Endothelial cell of umbilical vein (primary cell): ENCODE results near the gene TP53. TPM values are rescaled to one million over a fixed set of nuclear protein-coding genes. Genes with fewer than 3 reads are reported as not detected.

ENCODE experiments used
- BruUV-seq: library from RNA; stranded (reverse); fragments of 400-500 nt; replicated peaks from 2 replicates; lab custom pipeline; 2021; lab: Mats Ljungman, UMichigan
- CTCF ChIA-PET: fragments of 300-600, 350-600 bp; sonication (Branson Sonifier 250); formaldehyde crosslinking; loops from one replicate; lab custom pipeline; 2021; ENCODE audit warnings: antibody characterized with exemption, inconsistent platforms; lab: Charles Lee
- POLR2A ChIA-PET: fragments of 300-600, 350-600 bp; sonication (Branson Sonifier 250); formaldehyde crosslinking; loops from one replicate; lab custom pipeline; 2021; ENCODE audit warnings: antibody characterized with exemption, inconsistent platforms; lab: Charles Lee
- DNase-seq: peaks from one replicate; pipeline ENCODE4 v3.0.0-alpha.2; 2011; ENCODE audit warnings: low read depth, low spot score
- FAIRE-seq: peaks from 2 replicates; lab custom pipeline; 2011; peaks lifted over from hg19 to GRCh38; lab: Jason Lieb, UNC
- H2AFZ ChIP-seq: 2 replicates; pipeline ENCODE4 v1.6.0; 2012; ENCODE audit warnings: low read depth, low read length, control low read depth, inconsistent platforms
- H3K27ac ChIP-seq: 2 replicates; pipeline ENCODE4 v1.5.1; 2011; ENCODE audit warnings: low read depth, mild to moderate bottlenecking, control low read depth, low read length, moderate library complexity; ENCODE audit not compliant: insufficient read depth
- H3K27me3 ChIP-seq, 2 experiments: 2 replicates each; pipeline versions ENCODE4 v1.6.0 to v1.6.1; 2011; ENCODE audit warnings: low read length in 2 of 2, mixed read lengths in 1 of 2; ENCODE audit not compliant: control insufficient read depth in 2 of 2, insufficient read depth in 2 of 2
- H3K36me3 ChIP-seq, 2 experiments: 2 replicates in 1 of 2; 3 replicates in 1 of 2; pipeline ENCODE4 v1.5.1; 2011; ENCODE audit warnings: low read length in 2 of 2, mild to moderate bottlenecking in 1 of 2, moderate library complexity in 1 of 2; ENCODE audit not compliant: control insufficient read depth in 2 of 2, insufficient read depth in 2 of 2; ENCODE audit errors: extremely low read depth in 1 of 2
- H3K4me1 ChIP-seq: 3 replicates; pipeline ENCODE4 v1.5.1; 2011; ENCODE audit warnings: mild to moderate bottlenecking, low read length; ENCODE audit not compliant: control insufficient read depth, insufficient read depth; ENCODE audit errors: extremely low read depth
- H3K4me2 ChIP-seq: 2 replicates; pipeline ENCODE4 v1.6.1; 2011; ENCODE audit warnings: low read length, control low read depth, mixed read lengths; ENCODE audit not compliant: insufficient read depth
- H3K4me3 ChIP-seq, 3 experiments: fragments of 200-600 bp in 1 of 3; sonication (generic), shearing (Covaris generic) in 1 of 3; replicated peaks in 1 of 3; 2 replicates each; pipeline ENCODE4 v1.5.1; 2011 to 2016; ENCODE audit warnings: control low read depth in 3 of 3, low read length in 3 of 3, mild to moderate bottlenecking in 2 of 3, inconsistent platforms in 1 of 3, low read depth in 1 of 3, moderate library complexity in 1 of 3; ENCODE audit not compliant: insufficient read depth in 1 of 3
- H3K79me2 ChIP-seq: 2 replicates; pipeline ENCODE4 v1.6.0; 2012; ENCODE audit warnings: low read length, inconsistent platforms; ENCODE audit not compliant: control insufficient read depth, insufficient read depth
- H3K9ac ChIP-seq: replicated peaks from 2 replicates; pipeline ENCODE3; 2011; ENCODE audit warnings: low read length, control low read depth; ENCODE audit not compliant: insufficient read depth; ENCODE audit errors: extremely low read depth
- H3K9me1 ChIP-seq: replicated peaks from 3 replicates; pipeline ENCODE4 v1.6.0; 2011; ENCODE audit warnings: mild to moderate bottlenecking, low read length; ENCODE audit not compliant: control insufficient read depth, insufficient read depth; ENCODE audit errors: extremely low read depth
- H3K9me3 ChIP-seq: replicated peaks from 2 replicates; pipeline ENCODE4 v1.5.1; 2012; ENCODE audit warnings: low read length, inconsistent platforms; ENCODE audit not compliant: control insufficient read depth, insufficient read depth
- H4K20me1 ChIP-seq: replicated peaks from 2 replicates; pipeline ENCODE3; 2011; ENCODE audit warnings: mild to moderate bottlenecking, low read length; ENCODE audit not compliant: control insufficient read depth, insufficient read depth; ENCODE audit errors: extremely low read depth
- EZH2 ChIP-seq: IDR thresholded peaks from 2 replicates; pipeline ENCODE4 v1.6.1; 2012; ENCODE audit warnings: borderline replicate concordance, low read depth, mild to moderate bottlenecking, moderate library complexity, low read length, inconsistent platforms; ENCODE audit not compliant: severe bottlenecking
- FOS ChIP-seq: IDR thresholded peaks from 2 replicates; pipeline ENCODE4 v1.6.1; 2011; ENCODE audit warnings: mild to moderate bottlenecking, low read length, moderate library complexity, borderline replicate concordance; ENCODE audit not compliant: insufficient read depth
- GATA2 ChIP-seq: IDR thresholded peaks from 2 replicates; pipeline ENCODE4 v1.7.0; 2011; ENCODE audit warnings: low read depth, mild to moderate bottlenecking, moderate library complexity, mixed read lengths, low read length; ENCODE audit not compliant: insufficient read length, insufficient read depth
- JUN ChIP-seq: IDR thresholded peaks from 2 replicates; pipeline ENCODE4 v1.6.1; 2011; ENCODE audit warnings: borderline replicate concordance, low read depth; ENCODE audit not compliant: insufficient read length, insufficient read depth
- MAX ChIP-seq: IDR thresholded peaks from 2 replicates; pipeline ENCODE4 v1.6.1; 2011; ENCODE audit not compliant: insufficient read depth, insufficient read length
- MYC ChIP-seq: IDR thresholded peaks from one replicate; pipeline ENCODE4 v1.6.1; 2011; ENCODE audit warnings: mild to moderate bottlenecking, low read depth, low read length
- POLR2A ChIP-seq: IDR thresholded peaks from 2 replicates; pipeline ENCODE4 v1.6.1; 2012; ENCODE audit warnings: low read depth, mild to moderate bottlenecking, control low read depth, low read length
- POLR2AphosphoS5 ChIP-seq: IDR thresholded peaks from 2 replicates; pipeline ENCODE4 v1.6.1; 2012; ENCODE audit warnings: low read depth, mild to moderate bottlenecking, control low read depth, low read length, moderate library complexity; ENCODE audit not compliant: insufficient read depth
- dilution Hi-C: fragments of 300-500 bp; cut with MboI; formaldehyde crosslinking; loops from one replicate; pipeline ENCODE4 v1.15.0; 2019; ENCODE audit warnings: low sequenced_read_pairs; ENCODE audit not compliant: extremely low pct_ligation_motif_present
- intact Hi-C: fragments of 100-400 bp; cut with micrococcal nuclease; formaldehyde crosslinking; loops from one replicate; pipeline ENCODE4 v1.10.0; 2022
- polyA plus RNA-seq, 4 experiments: library from polyadenylated mRNA; depleted of rRNA in 3 of 4; stranded (reverse) in 3 of 4; unstranded in 1 of 4; fragments of >200 nt; gene quantifications; 2 replicates each; pipeline versions ENCODE4 v1.2.1 to v1.2.3, GENCODE V29; 2011 to 2012; ENCODE audit warnings: missing spikeins in 1 of 4
- total RNA-seq: library from RNA; stranded (reverse); gene quantifications from 2 replicates; pipeline ENCODE4 v1.2.3, GENCODE V29; 2021
- TF ChIP-seq, protein P1 (sequence below), 2 donors: IDR thresholded peaks; 1 replicate in 1 of 2; 2 replicates in 1 of 2; pipeline ENCODE4 v1.5.1; 2011; ENCODE audit warnings: low read length in 2 of 2, mild to moderate bottlenecking in 2 of 2, moderate library complexity in 2 of 2, control low read depth in 1 of 2, inconsistent platforms in 1 of 2, low read depth in 1 of 2; ENCODE audit not compliant: insufficient read depth in 1 of 2; ENCODE audit errors: extremely low read depth in 1 of 2

Gene TP53
- total and polyA plus RNA-seq, 2 donors (not counting 3 experiments of a cell fraction or from before 2014, with no cell fraction given), result 82.1 to 138 TPM

DNA sequence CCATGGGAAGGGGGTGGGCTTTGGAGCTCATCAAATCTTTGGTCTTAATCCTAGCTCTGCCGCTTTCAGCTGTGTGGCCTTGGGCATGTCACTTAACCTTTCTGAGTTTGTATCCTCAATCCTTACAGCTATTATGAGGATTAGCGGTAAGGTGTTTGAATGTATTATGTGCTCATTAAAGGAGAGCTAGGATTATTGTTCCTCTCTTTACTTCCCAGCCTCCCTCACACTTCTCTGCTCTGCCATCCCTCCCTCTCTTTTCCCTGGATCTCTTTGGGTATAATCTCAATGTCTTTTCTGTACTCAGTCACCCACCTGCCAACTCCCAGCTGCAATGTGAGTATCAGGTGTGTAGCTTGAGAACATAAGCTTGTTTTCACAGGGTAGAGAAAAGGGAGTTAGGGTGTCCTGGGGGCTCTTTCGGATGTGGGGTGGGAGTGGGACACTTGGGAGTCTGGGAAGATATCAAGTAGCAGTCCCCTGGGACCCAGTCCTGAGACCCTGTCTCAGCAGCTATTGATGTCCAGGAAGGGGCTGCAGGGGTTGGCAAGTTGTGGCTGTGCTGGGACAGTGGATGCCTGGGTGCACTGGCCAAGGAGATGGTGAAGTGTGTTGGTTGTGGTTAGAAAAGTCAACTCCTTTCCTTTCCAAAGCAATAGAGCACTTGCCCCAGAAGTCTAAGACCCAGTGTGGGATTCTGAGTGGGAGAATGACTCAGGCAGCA, 19.5 kb upstream of the TP53 start:
- TF ChIP-seq POLR2AphosphoS5, result no peak
- TF ChIP-seq MYC, result no peak
- TF ChIP-seq FOS, result no peak
- no peak for TF ChIP-seq POLR2A
- TF ChIP-seq MAX, result no peak
- TF ChIP-seq, protein P1, sequence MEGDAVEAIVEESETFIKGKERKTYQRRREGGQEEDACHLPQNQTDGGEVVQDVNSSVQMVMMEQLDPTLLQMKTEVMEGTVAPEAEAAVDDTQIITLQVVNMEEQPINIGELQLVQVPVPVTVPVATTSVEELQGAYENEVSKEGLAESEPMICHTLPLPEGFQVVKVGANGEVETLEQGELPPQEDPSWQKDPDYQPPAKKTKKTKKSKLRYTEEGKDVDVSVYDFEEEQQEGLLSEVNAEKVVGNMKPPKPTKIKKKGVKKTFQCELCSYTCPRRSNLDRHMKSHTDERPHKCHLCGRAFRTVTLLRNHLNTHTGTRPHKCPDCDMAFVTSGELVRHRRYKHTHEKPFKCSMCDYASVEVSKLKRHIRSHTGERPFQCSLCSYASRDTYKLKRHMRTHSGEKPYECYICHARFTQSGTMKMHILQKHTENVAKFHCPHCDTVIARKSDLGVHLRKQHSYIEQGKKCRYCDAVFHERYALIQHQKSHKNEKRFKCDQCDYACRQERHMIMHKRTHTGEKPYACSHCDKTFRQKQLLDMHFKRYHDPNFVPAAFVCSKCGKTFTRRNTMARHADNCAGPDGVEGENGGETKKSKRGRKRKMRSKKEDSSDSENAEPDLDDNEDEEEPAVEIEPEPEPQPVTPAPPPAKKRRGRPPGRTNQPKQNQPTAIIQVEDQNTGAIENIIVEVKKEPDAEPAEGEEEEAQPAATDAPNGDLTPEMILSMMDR (IDR thresholded peaks at IDR 0.05; ENCODE audit: extremely low read depth in 1 of 2, insufficient read depth in 1 of 2, low read depth in 1 of 2, low read length in 2 of 2), result no peak
- TF ChIP-seq JUN, result no peak
- TF ChIP-seq GATA2, result no peak
- no peak for TF ChIP-seq EZH2
- H3K27ac ChIP-seq, result no peak overlapping the region
- intact Hi-C loops (no loop called here), dilution Hi-C loops (no loop called here)
- H3K4me3 ChIP-seq, result no peak overlapping the region
- no peaks in the 10 kb centered on the region for H4K20me1 ChIP-seq
- no peak overlapping the region for H3K9ac ChIP-seq
- no TSS peak for BruUV-seq
- DNase-seq, result no peak
- H3K9me1 ChIP-seq, result no peaks in the 10 kb centered on the region
- CTCF ChIA-PET, result interaction anchor here (2.3 to 5.1 kb wide), 2 partner anchors 9 to 19 kb away, joined by 11 to 45 read pairs; partner anchors contain the start of genes DNAH2, TP53 and WRAP53
- H3K36me3 ChIP-seq, result peaks cover 0 to 5% of the 10 kb centered on the region in 2 experiments
- POLR2A ChIA-PET, result no interaction called here
- peaks cover 35% of the 10 kb centered on the region in 2 experiments for H3K27me3 ChIP-seq
- no peak overlapping the region for H3K4me2 ChIP-seq
- H2AFZ ChIP-seq, result no peak overlapping the region
- FAIRE-seq, result no peak
- peaks cover 6% of the 10 kb centered on the region for H3K4me1 ChIP-seq
- H3K79me2 ChIP-seq, result no peaks in the 10 kb centered on the region
- no peaks in the 10 kb centered on the region for H3K9me3 ChIP-seq
